ENCODE data around the gene MAP6. TPM values are rescaled to one million over a fixed set of nuclear protein-coding genes. Genes with fewer than 3 reads are reported as not detected.

MAP6 gene
- total and polyA plus RNA-seq, 10 of the 15 experiments (the other 5 are each of a cell fraction or from before 2014, with no cell fraction given), result 0.06 to 0.19 (median 0.11) TPM; not detected in 5

DNA sequence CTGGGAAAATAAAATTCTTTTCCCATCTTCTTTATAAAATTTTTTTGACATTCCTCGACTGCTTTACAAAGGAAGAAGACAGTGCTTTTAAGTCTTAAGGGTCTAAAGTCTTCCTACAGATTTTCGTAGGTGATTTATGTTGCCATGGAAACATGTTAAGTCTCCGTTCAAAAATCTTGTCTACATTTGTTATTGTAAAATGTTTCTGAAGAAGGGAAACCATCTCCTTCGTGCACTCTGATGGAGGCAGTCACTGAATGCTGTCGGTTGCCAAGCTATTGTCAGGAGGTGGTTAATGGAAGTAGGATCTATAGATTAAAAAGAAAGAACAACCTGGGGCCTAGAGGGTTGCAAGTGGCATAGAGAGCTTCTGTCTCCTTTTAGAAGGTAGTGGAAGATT, 52.6 kb downstream of the MAP6 start:
- ChIA-PET POLR2A (no interaction called here), SMC1A (ENCODE audit: uncharacterized antibody, unreplicated experiment) (interaction anchor here (0.8 kb wide), 1 partner anchor 18 kb away, joined by 3 read pairs; no protein-coding TSS in a partner anchor), RAD21 (ENCODE audit: unreplicated experiment) (no interaction called here), CTCF (interaction anchor here (0.6 to 2.3 kb wide), 2 partner anchors 12 to 42 kb away, joined by 3 to 6 read pairs; no protein-coding TSS in a partner anchor)
- ATAC-seq, result no peak
- TF ChIP-seq, protein P1, sequence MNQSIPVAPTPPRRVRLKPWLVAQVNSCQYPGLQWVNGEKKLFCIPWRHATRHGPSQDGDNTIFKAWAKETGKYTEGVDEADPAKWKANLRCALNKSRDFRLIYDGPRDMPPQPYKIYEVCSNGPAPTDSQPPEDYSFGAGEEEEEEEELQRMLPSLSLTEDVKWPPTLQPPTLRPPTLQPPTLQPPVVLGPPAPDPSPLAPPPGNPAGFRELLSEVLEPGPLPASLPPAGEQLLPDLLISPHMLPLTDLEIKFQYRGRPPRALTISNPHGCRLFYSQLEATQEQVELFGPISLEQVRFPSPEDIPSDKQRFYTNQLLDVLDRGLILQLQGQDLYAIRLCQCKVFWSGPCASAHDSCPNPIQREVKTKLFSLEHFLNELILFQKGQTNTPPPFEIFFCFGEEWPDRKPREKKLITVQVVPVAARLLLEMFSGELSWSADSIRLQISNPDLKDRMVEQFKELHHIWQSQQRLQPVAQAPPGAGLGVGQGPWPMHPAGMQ (IDR thresholded peaks at IDR 0.05; ENCODE audit: borderline replicate concordance), result no peak
- TF ChIP-seq, protein P2, sequence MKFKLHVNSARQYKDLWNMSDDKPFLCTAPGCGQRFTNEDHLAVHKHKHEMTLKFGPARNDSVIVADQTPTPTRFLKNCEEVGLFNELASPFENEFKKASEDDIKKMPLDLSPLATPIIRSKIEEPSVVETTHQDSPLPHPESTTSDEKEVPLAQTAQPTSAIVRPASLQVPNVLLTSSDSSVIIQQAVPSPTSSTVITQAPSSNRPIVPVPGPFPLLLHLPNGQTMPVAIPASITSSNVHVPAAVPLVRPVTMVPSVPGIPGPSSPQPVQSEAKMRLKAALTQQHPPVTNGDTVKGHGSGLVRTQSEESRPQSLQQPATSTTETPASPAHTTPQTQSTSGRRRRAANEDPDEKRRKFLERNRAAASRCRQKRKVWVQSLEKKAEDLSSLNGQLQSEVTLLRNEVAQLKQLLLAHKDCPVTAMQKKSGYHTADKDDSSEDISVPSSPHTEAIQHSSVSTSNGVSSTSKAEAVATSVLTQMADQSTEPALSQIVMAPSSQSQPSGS (IDR thresholded peaks at IDR 0.05; ENCODE audit: low read length), result no peak
- TF ChIP-seq CBFB (IDR thresholded peaks at IDR 0.05; ENCODE audit: low read depth), result no peak
- TF ChIP-seq, protein P3, sequence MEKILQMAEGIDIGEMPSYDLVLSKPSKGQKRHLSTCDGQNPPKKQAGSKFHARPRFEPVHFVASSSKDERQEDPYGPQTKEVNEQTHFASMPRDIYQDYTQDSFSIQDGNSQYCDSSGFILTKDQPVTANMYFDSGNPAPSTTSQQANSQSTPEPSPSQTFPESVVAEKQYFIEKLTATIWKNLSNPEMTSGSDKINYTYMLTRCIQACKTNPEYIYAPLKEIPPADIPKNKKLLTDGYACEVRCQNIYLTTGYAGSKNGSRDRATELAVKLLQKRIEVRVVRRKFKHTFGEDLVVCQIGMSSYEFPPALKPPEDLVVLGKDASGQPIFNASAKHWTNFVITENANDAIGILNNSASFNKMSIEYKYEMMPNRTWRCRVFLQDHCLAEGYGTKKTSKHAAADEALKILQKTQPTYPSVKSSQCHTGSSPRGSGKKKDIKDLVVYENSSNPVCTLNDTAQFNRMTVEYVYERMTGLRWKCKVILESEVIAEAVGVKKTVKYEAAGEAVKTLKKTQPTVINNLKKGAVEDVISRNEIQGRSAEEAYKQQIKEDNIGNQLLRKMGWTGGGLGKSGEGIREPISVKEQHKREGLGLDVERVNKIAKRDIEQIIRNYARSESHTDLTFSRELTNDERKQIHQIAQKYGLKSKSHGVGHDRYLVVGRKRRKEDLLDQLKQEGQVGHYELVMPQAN (conservative IDR thresholded peaks at IDR 0.05), result no peak
- TF ChIP-seq GATAD2B (conservative IDR thresholded peaks at IDR 0.05; ENCODE audit: low read depth), result no peak
- no peak for TF ChIP-seq EZH2 (IDR thresholded peaks at IDR 0.05; ENCODE audit: borderline replicate concordance, control insufficient read depth, low read depth, low read length)
- no peak for TF ChIP-seq RELA (IDR thresholded peaks at IDR 0.05; ENCODE audit: borderline replicate concordance, partially characterized antibody)
- no peaks in the 10 kb centered on the region for H3K9me3 ChIP-seq (replicated peaks; ENCODE audit: control insufficient read depth, insufficient read depth, low read length)
- DNase-seq (ENCODE audit: low read depth, low spot score), result no peak
- 26% methylated on average over 5 of the region's 5 CpGs for WGBS (ENCODE audit: insufficient coverage, insufficient replicate concordance, low lambda C conversion rate, missing lambda C conversion rate)
- no peak overlapping the region for H2AFZ ChIP-seq (ENCODE audit: control insufficient read depth, low read depth, low read length)
- H3K4me2 ChIP-seq (ENCODE audit: control insufficient read depth, insufficient read depth), result no peak overlapping the region
- H3K36me3 ChIP-seq (ENCODE audit: control insufficient read depth in 2 of 2, insufficient read depth in 2 of 2, low read length in 1 of 2), result no peaks in the 10 kb centered on the region
- H3K4me3 ChIP-seq, result no peak overlapping the region
- in situ Hi-C loops (cut with MboI), result no loop called here
- no peak for FAIRE-seq
- H3K4me1 ChIP-seq (ENCODE audit: control insufficient read depth, insufficient read depth, low read length), result no peaks in the 10 kb centered on the region
- H3K27me3 ChIP-seq (replicated peaks in 1 of 2; ENCODE audit: control insufficient read depth in 2 of 2, insufficient read depth in 2 of 2, low read length in 1 of 2), result no peaks in the 10 kb centered on the region
- intact Hi-C loops (cut with micrococcal nuclease; ENCODE audit: unreplicated experiment), result no loop called here
- H3K27ac ChIP-seq (ENCODE audit: control insufficient read depth, insufficient read depth), result no peak overlapping the region
- H4K20me1 ChIP-seq (ENCODE audit: control insufficient read depth, insufficient read depth), result no peaks in the 10 kb centered on the region
- H3K9ac ChIP-seq (ENCODE audit: control insufficient read depth, insufficient read depth, low read length), result no peak overlapping the region
- no TSS peak for BruUV-seq (replicated peaks)
- H3K79me2 ChIP-seq (ENCODE audit: control insufficient read depth, insufficient read depth, low read length), result no peaks in the 10 kb centered on the region

All from GM12878 (cell line).